Stimulated activated naive CD4-positive, alpha-beta T cell (primary cell): ENCODE data around the gene CRYGD.
"Not testable (repeated sequence)": the region's sequence is repeated elsewhere in the genome, so short reads cannot be mapped to it uniquely, and the experiment has no call there.

ENCODE experiments used
- DNase-seq, 6 experiments: peaks; one replicate each; lab custom pipeline; 2025; lab: John Stamatoyannopoulos, UW

CRYGD gene

GRCh38 chr2:208129744-208130711 is 5.7 kb upstream of the CRYGD start, which contains the start of gene CRYGC:
Gene CRYGC, minus strand, starts transcription at chr2:208129828. Its CDS starts 36 bp downstream, at chr2:208129792.
- DNase-seq: no peak

- no peak for DNase-seq
Measured at GRCh38 chr2:208128136-208128535, 3.8 kb upstream of the CRYGD start.

- no peak for DNase-seq
Measured at GRCh38 chr2:208127090-208127489, 2.8 kb upstream of the CRYGD start.

- DNase-seq: no peak
Measured at GRCh38 chr2:208125251-208125650, 927 bp upstream of the CRYGD start.

GRCh38 chr2:208122248-208122647 is 2.1 kb downstream of the CRYGD start:
- no peak for DNase-seq

GRCh38 chr2:208118918-208119317 is 5.4 kb downstream of the CRYGD start:
- DNase-seq: no peak

- not testable (repeated sequence) for DNase-seq
Measured at GRCh38 chr2:208117390-208117789, 6.9 kb downstream of the CRYGD start.

GRCh38 chr2:208112969-208113368 is 11.4 kb downstream of the CRYGD start:
- DNase-seq: no peak

GRCh38 chr2:208112273-208112745 is 12.0 kb downstream of the CRYGD start:
- not testable (repeated sequence) for DNase-seq

GRCh38 chr2:208103616-208104015 is 20.7 kb downstream of the CRYGD start:
- no peak for DNase-seq

GRCh38 chr2:208101716-208102631 is 22.4 kb downstream of the CRYGD start:
- DNase-seq: no peak

- DNase-seq: no peak
Measured at GRCh38 chr2:208099682-208100470, 24.4 kb downstream of the CRYGD start.

GRCh38 chr2:208098701-208099100 is 25.6 kb downstream of the CRYGD start:
- DNase-seq: not testable (repeated sequence)

GRCh38 chr2:208098267-208098666 is 26.1 kb downstream of the CRYGD start:
- no peak for DNase-seq

- no peak for DNase-seq
Measured at GRCh38 chr2:208097801-208098200, 26.5 kb downstream of the CRYGD start.

- DNase-seq: no peak
Measured at GRCh38 chr2:208097313-208097712, 27.0 kb downstream of the CRYGD start.

GRCh38 chr2:208096080-208096479 is 28.2 kb downstream of the CRYGD start:
- no peak for DNase-seq

GRCh38 chr2:208093128-208093527 is 31.2 kb downstream of the CRYGD start:
- DNase-seq: no peak

GRCh38 chr2:208092093-208092832 is 32.1 kb downstream of the CRYGD start:
- no peak for DNase-seq

- DNase-seq: no peak
Measured at GRCh38 chr2:208090420-208090819, 33.9 kb downstream of the CRYGD start.

GRCh38 chr2:208086029-208086428 is 38.3 kb downstream of the CRYGD start:
- DNase-seq: no peak
